CD4-positive, alpha-beta T cell treated with Interleukin-4 for 4 hours (primary cell): Measurements from ENCODE around the gene FTSJ1.
"Not testable (repeated sequence)": the region's sequence is repeated elsewhere in the genome, so short reads cannot be mapped to it uniquely, and the experiment has no call there.

Experiments
- DNase-seq: peaks from one replicate; pipeline ENCODE4 v3.0.0-alpha.2; 2020

FTSJ1 gene

GRCh38 chrX:48475774-48476577 lies at the start of gene FTSJ1:
Gene FTSJ1 (plus strand): TSS chrX:48476199. CDS start chrX:48478048, 1,849 bp downstream.
- DNase-seq: peak; percentile 95

GRCh38 chrX:48427027-48427716 lies 48.8 kb upstream of the FTSJ1 start:
- DNase-seq: not testable (repeated sequence)

- DNase-seq: not testable (repeated sequence)
These were observed 46.4 kb upstream of the FTSJ1 start for GRCh38 chrX:48429606-48430005.

GRCh38 chrX:48430166-48430565 lies 45.8 kb upstream of the FTSJ1 start:
- DNase-seq: not testable (repeated sequence)

GRCh38 chrX:48433713-48434112 lies 42.3 kb upstream of the FTSJ1 start:
- DNase-seq: peak; percentile 0

GRCh38 chrX:48447201-48447600 lies 28.8 kb upstream of the FTSJ1 start:
- DNase-seq: not testable (repeated sequence)

- DNase-seq: no peak
These were observed 25.9 kb upstream of the FTSJ1 start for GRCh38 chrX:48450076-48450475.

- no peak for DNase-seq
These were observed 24.3 kb upstream of the FTSJ1 start for GRCh38 chrX:48451708-48452107.

GRCh38 chrX:48456628-48457331 lies 19.2 kb upstream of the FTSJ1 start:
- no peak for DNase-seq

GRCh38 chrX:48458711-48459110 lies 17.3 kb upstream of the FTSJ1 start:
- no peak for DNase-seq

GRCh38 chrX:48459483-48459882 lies 16.5 kb upstream of the FTSJ1 start:
- no peak for DNase-seq

GRCh38 chrX:48460031-48460430 lies 16.0 kb upstream of the FTSJ1 start:
- no peak for DNase-seq

- DNase-seq: no peak
These were observed 15.4 kb upstream of the FTSJ1 start for GRCh38 chrX:48460606-48461005.

GRCh38 chrX:48461830-48462229 lies 14.2 kb upstream of the FTSJ1 start:
- no peak for DNase-seq

- no peak for DNase-seq
These were observed 10.6 kb upstream of the FTSJ1 start for GRCh38 chrX:48465336-48465933.

GRCh38 chrX:48466696-48467095 lies 9.3 kb upstream of the FTSJ1 start:
- DNase-seq: no peak

- no peak for DNase-seq
These were observed 8.7 kb upstream of the FTSJ1 start for GRCh38 chrX:48467281-48467761.

- no peak for DNase-seq
These were observed 7.7 kb upstream of the FTSJ1 start for GRCh38 chrX:48468247-48468671.

GRCh38 chrX:48468693-48469691 lies 7.0 kb upstream of the FTSJ1 start:
- peak; percentile 55 for DNase-seq

GRCh38 chrX:48470110-48470832 lies 5.7 kb upstream of the FTSJ1 start, which contains the start of gene SLC38A5:
Gene SLC38A5 (minus strand): TSS chrX:48470260. CDS start chrX:48467924, 2,336 bp downstream.
- DNase-seq: no peak

- no peak for DNase-seq
These were observed 5.2 kb upstream of the FTSJ1 start for GRCh38 chrX:48470833-48471118.
